HG03095 (cell line): ENCODE measurements around the gene EFNA5.
"Not testable (repeated sequence)": the region's sequence is repeated elsewhere in the genome, so short reads cannot be mapped to it uniquely, and the experiment has no call there.

Experiments used
- ATAC-seq: cut with Tn5 transposase; IDR thresholded peaks from one replicate; pipeline ENCODE4 v1.9.1; 2021; ENCODE audit warnings: moderate library complexity; ENCODE audit not compliant: unreplicated experiment

Gene EFNA5

DNA sequence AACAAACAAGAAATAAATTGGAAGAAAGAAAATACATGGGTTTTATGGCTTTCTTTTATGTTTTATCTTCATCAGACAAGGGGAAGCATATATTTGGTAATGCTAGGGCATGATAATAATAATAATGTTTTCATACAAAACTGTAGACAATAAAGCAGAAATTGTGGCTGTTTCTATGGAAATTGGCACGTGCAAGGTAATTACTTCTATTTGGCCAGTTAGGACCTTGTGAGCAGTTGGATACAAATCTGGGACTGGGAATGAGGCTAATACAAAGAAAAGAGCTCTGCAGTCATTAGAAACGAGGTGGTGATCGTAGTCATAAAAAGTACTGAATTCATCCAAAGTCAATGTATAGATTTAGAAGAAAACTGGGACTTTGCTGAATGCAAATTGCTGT, 233.6 kb downstream of the EFNA5 start:
- no peak for ATAC-seq

DNA sequence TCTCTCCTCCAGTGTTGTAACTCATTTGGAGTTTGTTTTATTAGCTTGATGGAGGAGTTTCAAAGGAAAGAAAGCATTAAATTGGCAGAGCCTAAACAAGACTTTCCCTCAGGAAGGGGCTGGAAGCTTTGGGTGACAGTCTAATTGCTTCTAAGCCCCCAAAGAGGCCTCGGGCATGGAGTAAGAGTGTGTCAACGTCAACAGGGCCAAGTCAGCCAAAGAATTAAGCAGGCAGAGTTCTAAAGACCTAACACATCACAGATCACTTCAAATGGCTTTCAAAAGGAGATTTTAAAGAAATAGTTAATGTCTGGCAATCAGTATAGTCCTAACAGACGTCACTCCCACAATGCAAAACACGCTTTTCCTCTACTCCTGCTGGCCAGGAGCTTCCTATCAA, 234.5 kb downstream of the EFNA5 start:
- ATAC-seq = no peak

DNA sequence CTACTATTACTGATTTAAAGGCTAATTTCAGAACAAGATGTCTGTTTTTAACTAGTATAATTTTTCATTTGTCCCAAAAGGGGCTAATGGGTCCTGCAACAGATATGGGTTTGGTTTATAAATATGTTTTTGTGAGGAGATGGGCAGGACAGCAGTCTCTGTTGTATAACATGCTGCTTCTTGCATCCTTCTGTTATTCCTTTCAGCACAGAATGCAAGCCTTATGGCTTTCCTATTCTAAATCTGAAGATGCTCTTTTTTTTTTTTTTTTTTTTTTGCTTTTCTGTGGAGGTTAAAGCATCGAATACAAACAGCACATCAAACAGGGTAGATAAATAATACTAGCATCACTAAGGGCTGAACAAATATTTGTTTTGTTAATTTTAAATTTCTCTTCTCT, 235.7 kb downstream of the EFNA5 start:
- no peak for ATAC-seq

DNA sequence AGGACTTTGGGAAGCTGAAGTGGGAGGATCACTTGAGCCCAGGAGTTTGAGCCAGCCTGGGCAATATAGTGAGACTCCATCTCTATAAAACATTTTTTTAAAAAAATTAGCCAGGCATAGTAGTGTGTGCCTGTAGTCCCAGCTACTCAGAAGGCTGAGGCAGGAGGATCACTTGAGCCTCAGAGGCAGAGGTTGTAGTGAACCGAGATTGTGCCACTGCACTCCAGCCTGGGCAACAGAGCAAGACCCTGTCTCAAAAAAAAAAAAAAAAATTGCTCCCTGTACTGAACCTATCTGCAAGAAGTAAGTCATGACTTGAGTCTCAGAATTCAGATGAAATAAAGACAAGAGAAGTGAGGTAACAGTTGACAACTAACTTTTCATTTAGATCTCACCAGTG, 237.1 kb downstream of the EFNA5 start:
- ATAC-seq = not testable (repeated sequence)

DNA sequence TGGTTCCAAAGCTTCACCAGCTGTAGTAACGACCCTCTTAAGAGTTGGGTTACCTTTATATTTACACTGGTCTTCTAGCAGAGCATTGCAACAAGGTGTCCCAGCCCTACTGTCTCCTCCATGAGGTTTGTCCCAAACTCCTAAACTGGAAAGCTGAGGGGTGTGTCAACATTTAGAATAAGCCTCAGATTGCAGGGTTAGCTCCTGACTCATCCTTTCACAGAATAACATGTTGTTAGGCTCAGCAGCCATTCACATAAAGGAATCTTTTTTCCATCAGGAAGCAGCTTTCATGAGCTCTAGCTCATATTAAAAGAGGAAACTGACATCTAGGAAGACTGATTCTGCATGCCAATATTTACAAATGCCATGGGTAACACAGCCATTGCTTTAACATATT, 238.7 kb downstream of the EFNA5 start:
- ATAC-seq = no peak

DNA sequence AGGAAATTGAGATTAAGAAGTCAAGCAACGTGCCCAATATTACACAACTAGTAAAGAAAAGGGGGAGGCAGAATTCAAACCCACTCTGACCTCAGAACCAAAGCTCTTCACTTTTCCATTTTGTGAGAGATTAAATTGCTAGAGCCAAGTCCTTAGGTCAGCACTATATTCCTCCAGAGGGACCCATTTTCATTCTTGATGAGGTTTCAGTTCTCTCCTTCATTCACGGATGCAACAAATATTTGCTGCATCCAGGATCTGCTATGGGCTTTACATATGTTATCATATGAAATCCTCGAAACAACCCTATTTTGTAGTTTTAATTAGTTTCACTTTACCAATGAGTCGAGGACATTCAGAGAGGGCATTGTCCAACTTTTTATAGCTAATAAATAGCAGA, 239.2 kb downstream of the EFNA5 start:
- no peak for ATAC-seq

DNA sequence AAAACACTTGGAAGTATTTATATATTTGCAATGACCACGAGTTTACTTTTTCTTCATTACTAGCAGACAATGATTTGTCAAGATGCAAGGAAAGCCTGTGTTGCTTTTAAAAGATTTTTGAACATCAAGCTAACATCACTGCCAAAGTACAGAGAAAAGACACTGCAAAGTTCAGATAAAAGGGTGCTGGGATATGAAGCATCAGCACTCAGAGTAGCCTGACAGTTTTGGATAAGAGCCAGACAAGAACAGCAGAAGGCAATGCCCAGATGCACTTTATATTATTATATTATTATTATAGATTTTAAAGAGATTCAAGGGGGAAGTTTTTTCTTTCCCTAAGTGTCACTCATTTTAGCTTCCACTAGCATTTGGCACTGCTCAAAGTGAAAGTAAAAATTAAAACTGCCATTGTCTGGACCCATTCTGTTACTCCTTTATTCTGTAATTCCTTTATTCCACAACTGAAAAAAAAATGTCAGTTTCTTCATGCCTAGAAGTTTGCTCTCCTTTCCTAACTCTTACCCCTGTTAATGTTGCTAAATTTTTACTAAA, 240.6 kb downstream of the EFNA5 start:
- ATAC-seq = no peak

DNA sequence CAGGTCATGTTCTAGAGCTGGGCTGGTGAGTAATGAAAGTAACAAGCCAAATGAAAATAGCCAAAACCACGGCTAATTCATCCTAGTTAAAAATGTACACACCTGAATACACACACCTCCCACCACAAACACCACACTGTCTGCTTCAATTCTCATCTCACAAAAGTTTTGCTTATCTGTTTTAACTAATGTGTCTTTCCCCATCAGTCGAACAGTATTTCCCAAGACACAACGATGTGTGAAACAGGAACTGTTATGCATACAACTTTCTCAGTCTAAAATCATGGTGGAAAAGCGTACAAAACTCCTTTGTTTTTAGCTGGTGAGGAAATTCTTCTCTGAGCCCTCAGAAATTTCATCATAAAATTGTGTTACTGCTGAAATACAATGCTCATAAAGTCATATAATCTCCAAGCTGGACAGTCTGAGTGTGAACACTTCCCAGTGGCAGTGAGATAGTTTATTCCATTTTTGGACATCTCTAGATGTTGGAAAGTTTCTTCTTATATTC, 242.4 kb downstream of the EFNA5 start:
- no peak for ATAC-seq

DNA sequence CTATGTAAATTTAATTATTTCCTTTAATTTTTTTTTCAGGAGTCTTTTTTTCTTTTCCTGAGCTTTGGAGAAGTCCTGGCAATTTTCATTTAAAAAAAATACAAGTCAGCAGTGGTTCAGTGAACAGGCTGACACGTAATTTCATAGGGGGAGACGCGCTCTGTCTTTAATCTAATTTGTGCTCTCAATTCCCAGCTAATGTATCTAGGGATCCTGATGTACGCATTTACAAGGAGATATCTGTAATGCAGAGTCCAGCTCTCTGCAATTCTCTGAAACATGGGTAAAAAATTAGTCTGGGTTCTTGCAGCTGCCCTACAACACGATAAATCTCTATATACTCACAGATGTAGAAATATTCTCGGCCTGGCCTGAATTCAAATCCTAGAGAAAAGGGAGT, 243.9 kb downstream of the EFNA5 start:
- ATAC-seq = no peak

DNA sequence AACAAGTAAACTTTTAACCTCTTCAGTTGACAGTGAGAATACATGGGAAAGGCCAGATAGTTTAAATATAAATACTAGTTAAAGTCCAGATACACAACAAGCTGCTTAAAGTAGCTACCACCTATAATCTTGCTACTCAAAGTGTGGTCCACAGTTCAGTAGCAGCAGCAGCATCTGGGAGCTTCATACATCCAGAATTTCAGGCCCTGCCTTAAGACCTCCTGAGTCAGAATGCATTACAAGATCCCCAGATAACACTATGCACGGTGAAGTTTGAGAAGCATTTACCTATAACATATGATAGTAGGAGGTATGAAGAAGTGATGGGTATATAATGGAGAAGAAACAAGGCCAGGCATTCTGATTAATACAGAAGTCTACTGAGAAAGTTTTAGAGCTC, 244.5 kb downstream of the EFNA5 start:
- no peak for ATAC-seq

DNA sequence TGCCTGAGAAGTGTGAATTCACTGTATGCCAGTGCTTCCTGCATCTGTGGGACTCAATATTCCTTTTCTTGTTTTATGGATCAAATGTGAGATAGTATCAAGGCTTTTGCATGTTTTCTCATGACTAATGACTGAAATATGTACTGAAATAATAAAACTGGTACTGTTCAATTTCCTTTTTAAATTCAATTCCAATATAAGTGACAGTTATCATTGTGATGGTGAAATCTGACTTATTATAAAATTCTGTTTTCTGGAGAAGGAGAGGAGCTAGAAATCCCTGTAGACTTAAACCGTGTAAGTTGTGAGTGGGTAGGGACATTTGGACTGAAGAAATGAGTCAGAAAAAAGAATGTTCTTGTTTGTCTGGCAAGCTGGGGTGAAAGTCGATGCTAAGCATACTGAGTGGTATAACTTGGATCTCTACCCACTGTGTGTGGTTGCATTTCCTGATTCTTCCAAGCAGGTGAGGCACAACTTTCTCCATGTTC, 245.2 kb downstream of the EFNA5 start:
- ATAC-seq = no peak

DNA sequence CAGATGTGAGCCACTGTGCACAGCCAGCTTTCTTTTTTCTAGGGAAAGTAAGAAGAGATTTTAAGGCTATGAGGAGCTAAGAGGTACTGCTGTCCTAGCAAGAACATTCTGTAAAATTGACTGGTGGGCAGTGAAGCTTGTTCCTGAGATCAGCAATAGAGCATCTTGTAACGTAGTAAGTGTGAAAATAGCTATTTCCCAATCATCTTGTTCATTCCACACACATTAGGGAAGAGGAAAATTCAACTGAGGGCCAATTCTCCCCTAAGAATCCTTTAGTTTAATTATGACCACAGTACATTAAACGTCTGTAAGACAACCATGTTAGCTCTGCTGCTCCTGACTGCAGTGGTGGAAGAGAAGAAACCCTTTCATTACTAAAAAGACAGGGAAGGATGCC, 246.2 kb downstream of the EFNA5 start:
- no peak for ATAC-seq

DNA sequence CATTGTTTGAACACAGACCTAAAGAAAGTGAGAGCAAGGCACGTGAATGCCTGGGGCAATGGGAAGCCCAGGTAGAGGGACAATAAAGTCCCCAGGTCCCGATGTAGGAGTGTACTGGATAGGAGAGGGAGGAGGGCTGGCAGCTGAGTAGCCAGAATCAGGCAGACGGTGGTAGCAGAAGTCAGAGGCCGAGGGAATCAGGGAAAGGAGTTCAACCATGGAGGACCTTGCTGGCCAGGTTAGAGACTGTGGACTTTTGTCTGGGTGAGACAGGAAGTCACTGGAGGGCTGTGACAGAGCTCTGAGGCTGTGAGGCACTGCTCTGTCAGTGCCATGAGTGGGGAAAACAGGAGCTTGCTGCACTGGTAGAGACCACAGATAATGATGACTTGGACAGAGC, 248.2 kb downstream of the EFNA5 start:
- ATAC-seq = no peak

DNA sequence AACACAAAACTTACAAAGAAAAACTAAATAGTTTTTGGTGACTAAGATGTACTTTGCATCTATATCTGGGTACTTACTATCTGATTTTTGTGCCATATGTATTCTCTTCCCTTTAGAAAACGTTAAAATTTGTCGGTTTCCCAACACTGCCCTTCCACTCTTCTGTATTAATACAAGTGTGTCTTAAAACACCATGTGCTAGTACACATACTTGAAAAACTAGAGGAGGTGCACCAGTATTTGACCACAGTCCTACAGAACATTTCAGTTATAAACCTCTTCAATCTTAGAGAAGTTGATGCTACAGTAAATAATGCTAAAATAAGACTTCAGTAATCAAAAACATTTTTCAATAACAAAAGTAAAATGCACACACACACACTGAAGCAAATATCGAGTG, 251.2 kb downstream of the EFNA5 start:
- ATAC-seq = no peak

DNA sequence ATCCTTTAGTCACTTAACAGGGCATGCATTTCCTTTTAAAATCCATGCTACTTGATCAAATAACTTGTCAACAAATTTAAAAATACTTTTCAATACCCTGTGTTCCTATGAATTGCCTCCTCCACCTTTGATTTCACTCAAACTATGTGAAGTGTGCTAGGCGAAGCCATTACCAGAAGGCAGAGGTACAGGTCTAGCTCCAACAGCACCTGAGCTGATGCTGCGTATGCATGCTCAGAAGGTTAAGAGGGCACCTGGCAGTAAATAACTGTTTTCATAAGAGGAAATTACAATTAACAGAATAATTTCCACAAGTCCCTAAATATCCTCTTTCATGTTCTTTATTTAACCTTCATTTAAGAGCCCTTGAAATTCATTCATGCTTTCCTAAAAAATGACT, 251.8 kb downstream of the EFNA5 start:
- no peak for ATAC-seq

DNA sequence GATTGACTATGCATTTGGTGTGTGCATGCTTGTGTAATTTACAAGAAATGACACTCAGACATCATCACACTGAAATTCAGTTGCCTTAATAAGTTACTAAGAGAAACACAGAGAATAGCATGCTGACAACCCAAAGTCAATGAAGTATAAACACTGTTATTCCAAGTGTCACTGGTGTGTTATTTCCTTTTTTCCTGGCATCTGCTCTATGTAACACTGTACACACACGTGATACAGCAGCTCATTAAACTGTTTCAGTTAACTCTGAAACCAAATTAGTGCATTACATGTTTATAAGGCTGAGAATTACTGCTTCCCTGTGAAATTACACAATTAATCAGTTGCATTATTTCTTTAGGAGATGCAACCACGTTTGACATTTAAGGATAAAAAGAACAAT, 252.7 kb downstream of the EFNA5 start:
- ATAC-seq = no peak

DNA sequence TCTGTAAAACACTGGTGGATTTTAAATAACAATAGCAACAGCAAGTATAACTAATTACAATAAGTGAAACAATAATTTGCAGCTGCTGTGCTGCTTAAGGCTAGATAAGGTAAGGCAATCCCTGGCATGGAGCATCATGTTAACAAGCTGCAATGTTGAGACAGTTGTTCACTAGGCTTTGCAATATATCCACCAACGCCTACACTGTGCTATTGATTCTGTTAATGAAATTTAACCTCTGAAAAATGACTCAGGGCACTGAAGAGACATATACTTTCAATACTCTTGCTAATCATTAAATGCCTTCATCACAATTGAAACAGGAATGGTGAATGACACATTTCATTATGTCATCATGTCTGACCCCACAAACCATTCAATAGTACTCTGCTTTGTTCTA, 255.0 kb downstream of the EFNA5 start:
- ATAC-seq = no peak

DNA sequence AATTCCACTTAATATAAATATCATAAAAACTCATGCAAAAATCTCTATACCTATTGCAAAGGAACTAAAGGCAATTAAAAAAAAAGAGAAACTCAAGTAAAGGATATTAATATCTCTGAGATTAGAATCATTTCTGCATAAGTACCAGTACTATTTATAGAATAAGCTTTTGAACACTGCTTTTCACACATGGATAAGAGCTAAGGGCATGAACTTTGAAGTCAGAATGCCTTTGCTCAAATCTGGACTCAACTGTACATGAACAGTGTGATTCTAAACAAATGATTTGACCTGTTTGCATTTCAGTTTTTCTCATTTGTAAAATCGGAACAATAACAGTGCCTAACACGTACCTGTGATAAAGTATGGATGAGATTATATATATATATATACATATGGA, 255.9 kb downstream of the EFNA5 start:
- ATAC-seq = no peak

DNA sequence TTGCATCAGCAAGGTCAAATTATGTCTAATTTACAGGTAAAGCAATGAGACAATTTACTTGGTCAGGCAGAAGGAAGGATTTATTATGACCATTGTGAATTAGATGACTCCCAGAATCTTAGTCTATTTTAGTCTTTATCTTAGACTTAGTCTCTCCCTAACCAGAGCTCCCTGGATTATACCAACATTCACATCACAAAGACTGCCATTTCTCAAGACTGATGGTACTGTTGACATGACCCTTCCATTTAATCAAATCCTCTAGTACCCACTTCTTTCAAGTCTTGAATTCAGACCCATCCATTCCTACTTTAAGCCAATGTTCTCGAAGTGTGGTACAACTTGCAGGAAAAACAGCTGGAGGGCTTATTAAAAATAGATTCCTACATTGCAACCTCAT, 257.0 kb downstream of the EFNA5 start:
- no peak for ATAC-seq

DNA sequence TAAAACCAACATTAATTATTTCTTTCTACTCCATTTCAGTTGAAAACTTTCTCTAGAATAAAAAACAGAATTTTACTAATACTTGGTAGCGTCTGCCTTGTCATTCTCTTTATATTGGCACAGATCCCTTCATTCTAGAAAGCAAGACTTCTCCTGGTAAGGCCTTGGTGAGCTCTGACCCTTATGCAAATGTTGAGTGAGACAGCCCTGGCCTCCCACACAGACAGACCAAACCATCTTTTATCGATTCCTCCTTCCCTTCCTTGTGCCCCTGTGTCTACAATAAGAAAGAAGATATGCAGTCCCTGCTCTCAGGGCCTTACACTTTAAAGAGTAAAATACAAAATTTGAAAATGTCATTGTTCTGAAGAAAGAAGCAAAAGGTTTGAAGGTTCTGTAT, 262.2 kb downstream of the EFNA5 start:
- ATAC-seq = no peak

DNA sequence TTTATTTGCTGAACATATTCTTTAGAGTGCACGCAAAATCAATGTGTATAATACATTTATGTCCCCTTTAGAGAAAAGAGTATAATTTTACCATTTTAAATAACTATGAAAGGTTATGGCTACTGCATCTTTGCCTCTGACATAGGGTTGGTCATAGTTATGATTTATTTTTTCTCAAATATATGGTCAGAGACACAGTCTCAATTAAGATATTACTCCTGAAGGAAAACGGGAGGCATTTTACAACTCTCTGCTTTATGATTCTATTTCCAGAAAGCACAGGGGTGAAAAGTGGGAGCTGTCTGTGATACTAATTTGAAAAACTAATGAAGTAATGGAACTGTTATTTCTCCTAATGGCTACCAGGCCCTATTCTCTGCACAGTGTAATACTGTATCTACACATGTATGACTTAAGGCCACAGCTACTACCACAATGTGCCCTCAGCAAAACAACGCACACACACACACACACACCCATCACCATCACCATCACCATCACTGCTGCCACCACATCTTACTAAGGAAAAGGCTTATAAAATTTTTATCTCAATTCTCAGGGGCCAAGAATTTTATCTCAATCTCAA, 262.9 kb downstream of the EFNA5 start:
- no peak for ATAC-seq

DNA sequence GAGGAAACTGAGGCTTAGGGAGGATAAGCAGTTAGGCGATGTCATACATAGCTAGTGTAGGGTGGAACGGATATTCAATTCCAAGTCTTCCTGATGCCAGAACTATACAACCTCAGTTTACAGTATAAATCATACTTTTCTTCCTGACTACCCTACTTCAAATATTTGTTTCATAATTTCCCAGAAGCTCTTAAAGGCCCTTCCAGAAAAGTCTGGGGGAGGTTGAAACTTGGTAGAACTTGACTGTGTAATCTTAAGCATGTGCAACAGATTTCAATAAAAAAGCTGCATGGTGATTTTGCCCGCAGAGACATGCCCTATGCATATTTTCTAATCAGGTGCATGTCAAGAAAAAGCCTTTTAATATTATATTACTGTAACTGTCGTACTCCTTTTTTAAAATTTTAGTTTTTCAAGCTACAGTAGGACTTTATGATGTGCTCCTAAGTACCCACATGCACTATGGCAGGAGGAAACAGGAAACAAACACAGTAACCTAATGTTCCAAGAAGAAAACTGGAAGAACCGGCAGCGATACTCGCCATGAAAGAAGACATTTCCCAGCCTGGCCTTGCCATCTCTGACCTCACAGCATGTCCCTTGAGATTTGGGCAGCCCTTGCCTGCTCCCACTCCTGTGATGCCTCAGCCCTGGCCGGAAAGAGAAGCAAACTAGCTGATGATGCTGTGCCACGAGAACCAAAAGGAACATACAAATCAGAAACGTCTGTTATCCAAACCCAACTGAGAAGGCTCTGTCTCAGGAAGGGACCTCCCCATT, 266.0 kb downstream of the EFNA5 start:
- ATAC-seq = no peak
